ENCODE measurements around the gene SYNGR4. TPM values are rescaled to one million over a fixed set of nuclear protein-coding genes. Genes with fewer than 3 reads are reported as not detected.

SYNGR4 gene
- total and polyA plus RNA-seq, 9 donors, result 0.17 TPM; not detected in 8

DNA sequence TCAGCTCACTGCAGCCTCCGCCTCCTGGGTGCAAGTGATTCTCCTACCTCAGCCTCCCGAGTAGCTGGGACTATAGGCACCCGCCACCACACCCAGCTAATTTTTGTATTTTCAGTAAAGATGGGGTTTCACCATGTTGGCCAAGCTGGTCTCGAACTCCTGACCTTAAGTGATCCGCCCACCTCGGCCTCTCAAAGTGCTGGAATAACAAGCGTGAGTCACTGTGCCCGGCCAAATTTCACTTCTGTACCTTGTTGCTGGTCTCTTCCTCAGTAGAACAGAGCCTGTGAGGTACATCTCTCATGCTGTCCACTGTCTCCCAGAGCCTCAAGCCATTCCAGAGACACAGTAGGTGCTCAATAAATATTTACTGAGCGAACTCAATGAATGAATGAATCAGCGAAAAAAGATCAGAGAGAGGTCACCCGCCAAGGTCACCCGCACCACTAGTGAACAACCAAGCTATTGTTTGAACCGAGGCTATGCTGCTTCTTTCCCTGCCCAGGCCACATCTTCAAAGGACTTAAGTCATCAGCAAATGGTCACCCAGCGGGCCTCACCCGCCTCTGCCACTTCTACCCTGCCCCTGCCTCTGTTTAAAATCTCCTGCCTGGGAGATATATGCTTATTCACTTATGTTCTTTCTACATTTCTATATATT lies 9.7 kb upstream of the SYNGR4 start:
- Histone ChIP-seq H3K9me3 (replicated peaks; ENCODE audit: control insufficient read depth, low read depth, low read length) (no peaks in the 10 kb centered on the region), H3K4me3 (ENCODE audit: low read length) (no peak overlapping the region), H3K36me3 (ENCODE audit: control insufficient read depth, insufficient read depth, low read length) (no peaks in the 10 kb centered on the region), H3K27me3 (ENCODE audit: control insufficient read depth, insufficient read depth, low read length) (no peaks in the 10 kb centered on the region), H3K4me1 (ENCODE audit: control insufficient read depth, insufficient read depth, low read length) (no peaks in the 10 kb centered on the region), H3K27ac (ENCODE audit: low read length) (no peak overlapping the region)
- no peak for DNase-seq
- 71% methylated on average over 8 of the region's 15 CpGs for WGBS (ENCODE audit: insufficient coverage)

DNA sequence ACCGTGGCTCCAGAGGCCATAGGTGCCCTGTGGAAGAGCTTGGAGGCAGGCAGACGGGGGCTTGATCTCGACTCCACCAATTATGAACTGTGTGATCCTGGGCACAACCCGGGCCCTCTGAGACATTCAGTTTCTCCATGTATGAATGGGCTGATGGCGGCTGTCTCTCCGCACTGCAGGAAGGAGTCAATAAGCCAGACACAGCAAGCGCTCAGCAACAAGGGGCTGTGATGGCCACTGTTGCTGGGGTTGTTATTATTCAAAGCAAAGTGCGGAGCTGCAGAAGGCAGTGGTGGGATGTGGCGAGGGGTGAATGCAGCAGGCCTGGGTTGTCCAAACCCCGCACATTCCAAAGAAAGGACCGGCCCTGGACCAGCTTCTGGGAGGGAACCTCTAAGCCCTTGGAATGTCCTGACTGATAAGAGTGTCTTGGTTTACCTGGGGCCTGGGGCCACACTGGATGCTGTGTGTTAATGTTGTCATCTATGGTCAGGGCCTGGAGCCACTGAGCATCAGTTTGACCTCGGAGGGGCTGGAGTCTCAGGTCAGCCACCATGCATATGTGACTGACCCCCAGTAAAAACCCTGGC lies 8.7 kb upstream of the SYNGR4 start:
- Histone ChIP-seq H3K4me1 (ENCODE audit: control insufficient read depth, insufficient read depth, low read length) (no peaks in the 10 kb centered on the region), H3K36me3 (ENCODE audit: control insufficient read depth, insufficient read depth, low read length) (peaks cover 3% of the 10 kb centered on the region), H3K4me3 (ENCODE audit: low read length) (no peak overlapping the region), H3K27ac (ENCODE audit: low read length) (no peak overlapping the region), H3K9me3 (replicated peaks; ENCODE audit: control insufficient read depth, low read depth, low read length) (no peaks in the 10 kb centered on the region), H3K27me3 (ENCODE audit: control insufficient read depth, insufficient read depth, low read length) (no peaks in the 10 kb centered on the region)
- DNase-seq, result no peak
- 86% methylated on average over 12 of the region's 12 CpGs for WGBS (ENCODE audit: insufficient coverage)

DNA sequence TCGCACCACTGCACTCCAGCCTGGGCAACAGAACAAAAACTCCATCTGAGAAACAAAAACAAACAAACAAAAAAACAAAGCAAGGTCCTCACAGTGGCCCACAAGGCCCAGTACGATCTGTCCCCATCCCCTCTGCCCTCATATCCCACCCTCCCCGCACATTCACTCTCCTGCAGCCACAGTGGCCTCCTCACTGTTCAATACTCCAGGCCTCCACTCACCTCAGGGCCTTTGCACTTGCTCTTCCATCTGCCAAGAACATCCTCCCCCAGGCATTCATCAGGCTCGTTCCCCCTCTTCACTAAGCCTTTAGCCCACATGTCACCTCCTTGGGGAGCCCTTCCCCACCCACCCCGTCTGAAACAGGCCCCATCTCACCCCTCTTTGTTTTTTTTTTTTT lies 5.0 kb upstream of the SYNGR4 start:
- no peak overlapping the region for H3K27ac ChIP-seq (ENCODE audit: low read length)
- no peak overlapping the region for H3K4me3 ChIP-seq (ENCODE audit: low read length)
- H3K27me3 ChIP-seq (ENCODE audit: control insufficient read depth, insufficient read depth, low read length), result no peaks in the 10 kb centered on the region
- no peak for DNase-seq
- H3K9me3 ChIP-seq (replicated peaks; ENCODE audit: control insufficient read depth, low read depth, low read length), result no peaks in the 10 kb centered on the region
- peaks cover 3% of the 10 kb centered on the region for H3K36me3 ChIP-seq (ENCODE audit: control insufficient read depth, insufficient read depth, low read length)
- 84% methylated on average over 3 of the region's 5 CpGs for WGBS (ENCODE audit: insufficient coverage)
- peaks cover 7% of the 10 kb centered on the region for H3K4me1 ChIP-seq (ENCODE audit: control insufficient read depth, insufficient read depth, low read length)

DNA sequence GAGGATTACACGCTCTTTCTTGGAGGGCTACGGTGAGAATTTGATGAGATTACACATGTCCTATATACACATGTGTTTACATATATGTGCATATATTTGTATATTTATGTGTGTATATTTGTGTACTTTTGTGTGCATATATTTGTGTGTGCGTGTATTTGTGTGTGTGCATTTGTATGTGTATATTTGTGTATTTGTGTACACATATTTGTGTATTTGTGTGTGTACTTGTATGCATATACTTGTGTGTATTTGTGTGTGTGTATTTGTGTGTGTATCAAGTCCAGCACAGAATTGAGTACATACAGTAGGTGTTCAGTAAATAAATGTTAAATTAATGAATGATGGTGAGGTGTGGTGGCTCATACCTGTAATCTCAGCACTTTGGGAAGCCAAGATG lies 2.3 kb upstream of the SYNGR4 start:
- Histone ChIP-seq H3K4me3 (ENCODE audit: low read length) (no peak overlapping the region), H3K27me3 (ENCODE audit: control insufficient read depth, insufficient read depth, low read length) (no peaks in the 10 kb centered on the region), H3K27ac (ENCODE audit: low read length) (no peak overlapping the region), H3K9me3 (replicated peaks; ENCODE audit: control insufficient read depth, low read depth, low read length) (no peaks in the 10 kb centered on the region), H3K36me3 (ENCODE audit: control insufficient read depth, insufficient read depth, low read length) (peaks cover 3% of the 10 kb centered on the region), H3K4me1 (ENCODE audit: control insufficient read depth, insufficient read depth, low read length) (peaks cover 14% of the 10 kb centered on the region)
- no peak for DNase-seq
- 100% methylated on average over 1 of the region's 3 CpGs for WGBS (ENCODE audit: insufficient coverage)

DNA sequence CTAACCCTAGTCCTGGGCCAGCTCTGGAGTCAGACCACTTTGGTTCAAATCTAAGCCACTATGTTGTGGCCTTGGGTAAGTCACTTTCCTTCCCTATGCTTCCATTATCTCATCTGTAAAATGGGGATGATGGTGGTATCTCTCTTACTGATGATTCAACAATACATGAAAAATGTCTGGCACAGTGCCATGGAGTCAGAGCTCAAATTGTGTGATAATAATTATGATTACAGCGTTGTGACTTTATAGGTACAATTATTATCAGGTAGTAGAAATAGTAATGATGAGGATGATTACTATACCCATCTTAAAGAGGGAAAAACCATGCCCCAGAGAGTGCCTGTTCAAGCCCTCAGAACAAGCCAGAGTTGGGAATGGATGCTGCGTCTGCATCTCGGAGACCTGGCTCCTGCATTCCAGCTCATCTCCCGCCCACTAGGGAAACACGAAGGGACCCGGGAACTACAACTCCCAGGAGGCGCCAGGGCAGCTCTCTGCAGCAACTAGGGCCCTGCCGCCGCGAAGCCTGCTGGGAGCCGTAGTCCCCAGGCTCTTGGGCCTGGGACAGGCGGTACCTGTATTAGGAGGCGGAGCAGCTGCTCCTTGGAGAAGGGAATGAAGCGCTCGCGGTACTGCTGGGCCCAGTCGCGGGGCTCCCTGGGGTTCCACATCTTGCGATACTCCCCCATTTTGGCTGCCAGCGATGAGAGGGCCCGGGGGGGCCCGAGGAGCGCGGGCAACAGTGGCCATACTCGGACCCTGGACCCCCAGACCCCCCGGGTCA lies 1.3 kb upstream of the SYNGR4 start:
- Histone ChIP-seq H3K27me3 (ENCODE audit: control insufficient read depth, insufficient read depth, low read length) (no peaks in the 10 kb centered on the region), H3K4me1 (ENCODE audit: control insufficient read depth, insufficient read depth, low read length) (peaks cover 14% of the 10 kb centered on the region), H3K4me3 (ENCODE audit: low read length) (peak overlapping the region; percentile 90), H3K9me3 (replicated peaks; ENCODE audit: control insufficient read depth, low read depth, low read length) (no peaks in the 10 kb centered on the region), H3K36me3 (ENCODE audit: control insufficient read depth, insufficient read depth, low read length) (peaks cover 3% of the 10 kb centered on the region), H3K27ac (ENCODE audit: low read length) (peak overlapping the region; percentile 98)
- WGBS (ENCODE audit: insufficient coverage), result under 1% methylated on average over 23 of the region's 26 CpGs
- DNase-seq, result peak; percentile 98

DNA sequence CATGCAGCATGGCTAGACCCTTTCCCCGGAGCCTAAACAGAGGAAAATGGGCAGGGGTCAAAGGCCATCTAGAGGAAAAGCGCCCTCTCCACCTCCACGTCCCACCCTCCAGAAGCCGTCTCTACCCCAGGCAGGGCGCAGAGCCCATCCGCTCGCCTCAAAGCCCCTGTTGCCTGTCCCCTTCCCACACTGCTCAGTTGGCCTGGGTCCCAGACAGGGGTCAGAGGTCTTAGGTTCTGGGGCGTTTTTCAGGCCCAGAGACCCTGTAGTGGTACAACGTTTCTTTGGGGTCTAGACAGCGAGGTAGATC lies 712 bp upstream of the SYNGR4 start:
- peak overlapping the region; percentile 98 for H3K27ac ChIP-seq (ENCODE audit: low read length)
- no peaks in the 10 kb centered on the region for H3K27me3 ChIP-seq (ENCODE audit: control insufficient read depth, insufficient read depth, low read length)
- peak overlapping the region; percentile 90 for H3K4me3 ChIP-seq (ENCODE audit: low read length)
- DNase-seq, result no peak
- peaks cover 3% of the 10 kb centered on the region for H3K36me3 ChIP-seq (ENCODE audit: control insufficient read depth, insufficient read depth, low read length)
- H3K9me3 ChIP-seq (replicated peaks; ENCODE audit: control insufficient read depth, low read depth, low read length), result no peaks in the 10 kb centered on the region
- peaks cover 14% of the 10 kb centered on the region for H3K4me1 ChIP-seq (ENCODE audit: control insufficient read depth, insufficient read depth, low read length)
- WGBS (ENCODE audit: insufficient coverage), result 10% methylated on average over 2 of the region's 10 CpGs

DNA sequence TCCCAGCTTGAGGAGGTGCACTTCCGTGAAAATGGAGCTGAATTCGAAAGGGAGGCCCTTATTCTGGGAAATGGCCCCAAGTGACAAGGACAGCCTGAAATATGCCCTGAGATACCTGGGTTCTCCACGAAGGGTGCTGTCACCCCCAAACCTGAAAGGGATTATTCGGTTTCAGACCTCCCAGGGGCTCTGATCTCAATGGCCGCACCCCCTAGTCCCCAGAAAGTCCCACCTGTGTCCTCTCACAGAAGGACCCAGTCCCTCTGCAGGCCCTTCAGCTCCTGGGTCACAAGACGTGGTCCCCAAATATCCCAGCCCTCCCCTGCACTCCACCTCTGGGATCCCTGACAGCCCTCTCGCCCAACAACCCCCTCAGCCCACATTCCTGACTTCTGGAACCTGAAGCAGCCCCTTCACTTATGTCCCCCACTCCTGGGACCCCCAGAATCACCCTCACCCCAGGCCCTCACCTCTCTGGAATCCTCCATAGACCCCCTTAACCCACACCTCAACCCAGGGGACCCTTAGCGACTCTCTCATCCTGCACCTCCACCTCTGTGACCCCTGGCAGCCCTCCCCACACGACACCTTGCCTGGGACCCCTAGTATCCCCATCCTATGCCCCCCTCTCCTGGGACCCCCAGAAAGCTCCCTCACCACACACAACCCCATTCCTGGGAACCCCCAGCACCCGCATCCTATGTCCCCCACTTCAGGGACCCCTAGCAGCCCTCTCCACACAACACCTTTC lies 606 bp downstream of the SYNGR4 start:
- Histone ChIP-seq H3K27me3 (ENCODE audit: control insufficient read depth, insufficient read depth, low read length) (no peaks in the 10 kb centered on the region), H3K36me3 (ENCODE audit: control insufficient read depth, insufficient read depth, low read length) (peaks cover 2% of the 10 kb centered on the region), H3K27ac (ENCODE audit: low read length) (peak overlapping the region; percentile 98), H3K9me3 (replicated peaks; ENCODE audit: control insufficient read depth, low read depth, low read length) (no peaks in the 10 kb centered on the region), H3K4me3 (ENCODE audit: low read length) (peak overlapping the region; percentile 90), H3K4me1 (ENCODE audit: control insufficient read depth, insufficient read depth, low read length) (peaks cover 18% of the 10 kb centered on the region)
- DNase-seq, result peak; percentile 31
- 61% methylated on average over 9 of the region's 10 CpGs for WGBS (ENCODE audit: insufficient coverage)

DNA sequence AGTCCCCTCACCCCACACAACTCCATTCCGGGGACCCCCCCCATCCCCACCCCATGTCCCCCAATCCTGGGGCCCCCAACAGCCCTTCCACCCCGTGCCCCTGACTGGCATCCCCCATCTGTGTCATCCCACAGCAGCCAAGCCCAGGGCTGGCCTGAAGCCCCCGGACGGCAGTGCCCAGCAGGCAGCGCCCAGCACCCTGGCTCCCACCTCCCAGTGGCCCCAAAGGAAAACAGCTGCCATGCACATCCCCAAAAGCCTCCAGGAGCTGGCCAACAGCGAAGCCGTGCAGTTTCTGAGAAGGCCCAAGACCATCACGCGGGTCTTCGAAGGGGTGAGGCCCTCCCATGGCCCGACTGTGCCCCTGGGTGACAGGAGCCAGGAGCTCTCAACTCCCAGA lies 1.4 kb downstream of the SYNGR4 start:
- Histone ChIP-seq H3K27ac (ENCODE audit: low read length) (no peak overlapping the region), H3K9me3 (replicated peaks; ENCODE audit: control insufficient read depth, low read depth, low read length) (no peaks in the 10 kb centered on the region), H3K4me1 (ENCODE audit: control insufficient read depth, insufficient read depth, low read length) (peaks cover 18% of the 10 kb centered on the region), H3K4me3 (ENCODE audit: low read length) (no peak overlapping the region), H3K27me3 (ENCODE audit: control insufficient read depth, insufficient read depth, low read length) (no peaks in the 10 kb centered on the region), H3K36me3 (ENCODE audit: control insufficient read depth, insufficient read depth, low read length) (no peaks in the 10 kb centered on the region)
- DNase-seq, result no peak
- 88% methylated on average over 8 of the region's 11 CpGs for WGBS (ENCODE audit: insufficient coverage)

DNA sequence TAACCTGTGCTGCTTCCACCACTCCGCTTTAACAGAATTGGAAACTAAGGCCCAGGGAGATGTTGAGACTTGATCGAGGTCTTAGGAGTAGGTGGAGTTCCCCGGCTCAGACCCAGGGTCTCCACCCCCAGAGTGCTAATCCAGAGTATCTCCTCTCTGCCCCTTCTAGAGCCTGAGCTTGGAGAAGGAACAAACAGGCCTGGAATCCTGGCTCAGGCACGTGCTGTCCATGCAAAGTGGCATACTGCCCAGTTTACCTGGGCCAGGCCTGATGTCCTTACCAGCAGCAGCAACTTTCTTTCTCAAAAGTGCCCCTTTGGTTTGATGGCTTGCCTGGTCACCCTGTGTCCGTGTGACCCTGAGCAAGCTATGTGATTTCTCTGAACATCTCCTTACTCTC lies 3.7 kb downstream of the SYNGR4 start:
- Histone ChIP-seq H3K4me1 (ENCODE audit: control insufficient read depth, insufficient read depth, low read length) (peaks cover 18% of the 10 kb centered on the region), H3K9me3 (replicated peaks; ENCODE audit: control insufficient read depth, low read depth, low read length) (no peaks in the 10 kb centered on the region), H3K4me3 (ENCODE audit: low read length) (no peak overlapping the region), H3K27ac (ENCODE audit: low read length) (no peak overlapping the region), H3K36me3 (ENCODE audit: control insufficient read depth, insufficient read depth, low read length) (no peaks in the 10 kb centered on the region), H3K27me3 (ENCODE audit: control insufficient read depth, insufficient read depth, low read length) (no peaks in the 10 kb centered on the region)
- WGBS (ENCODE audit: insufficient coverage), result 23% methylated on average over 1 of the region's 5 CpGs
- DNase-seq, result no peak

DNA sequence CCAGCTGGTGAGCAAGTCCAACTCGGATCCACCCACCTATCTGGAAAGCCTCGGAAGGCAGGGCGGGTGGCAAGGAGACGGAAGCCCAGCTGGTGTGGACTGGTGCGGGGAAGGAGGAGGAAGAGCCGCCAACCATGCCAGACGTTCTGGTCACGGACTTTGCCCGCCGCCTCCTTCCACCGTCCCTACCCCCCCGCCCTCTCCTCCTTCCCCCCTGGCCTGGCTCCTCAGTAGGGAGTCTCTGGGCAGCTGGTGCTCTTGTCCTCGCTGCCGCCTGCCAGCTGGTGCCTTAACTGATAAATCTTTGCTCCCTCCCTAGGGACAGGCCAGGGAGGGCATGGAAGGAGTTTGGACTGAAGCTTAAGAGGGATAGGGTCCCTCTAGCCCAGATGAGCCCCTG lies 4.8 kb downstream of the SYNGR4 start:
- no peaks in the 10 kb centered on the region for H3K27me3 ChIP-seq (ENCODE audit: control insufficient read depth, insufficient read depth, low read length)
- DNase-seq, result no peak
- H3K36me3 ChIP-seq (ENCODE audit: control insufficient read depth, insufficient read depth, low read length), result no peaks in the 10 kb centered on the region
- H3K27ac ChIP-seq (ENCODE audit: low read length), result no peak overlapping the region
- H3K9me3 ChIP-seq (replicated peaks; ENCODE audit: control insufficient read depth, low read depth, low read length), result no peaks in the 10 kb centered on the region
- no peak overlapping the region for H3K4me3 ChIP-seq (ENCODE audit: low read length)
- 67% methylated on average over 1 of the region's 14 CpGs for WGBS (ENCODE audit: insufficient coverage)
- peaks cover 12% of the 10 kb centered on the region for H3K4me1 ChIP-seq (ENCODE audit: control insufficient read depth, insufficient read depth, low read length)

Measured in muscle of leg (tissue), 11 donors.